HepG2 (cell line): ENCODE results near the gene OR2AJ1. TPM values are rescaled to one million over a fixed set of nuclear protein-coding genes. Genes with fewer than 3 reads are reported as not detected.

Experiments
- ATAC-seq: fragments of 200-7000 bp; cut with Tn5 transposase; 3 replicates; pipeline ENCODE4 v1.9.1; 2020; ENCODE audit warnings: mild to moderate bottlenecking, moderate library complexity
- BruUV-seq: library from RNA; stranded (reverse); fragments of 400-500 nt; replicated peaks from 2 replicates; lab custom pipeline; 2021; lab: Mats Ljungman, UMichigan
- CTCF ChIA-PET: fragments of 300-600 bp; formaldehyde crosslinking; extraction: SDS; loops from one replicate; lab custom pipeline; 2021; ENCODE audit warnings: low total read pairs, inconsistent platforms, low intra/inter-chr PET ratio; lab: Yijun Ruan, JAX
- POLR2A ChIA-PET: fragments of 350-600 bp; sonication (Branson Sonifier 250); formaldehyde crosslinking; loops from one replicate; lab custom pipeline; 2020; ENCODE audit warnings: antibody characterized with exemption, inconsistent platforms; lab: Yijun Ruan, JAX
- DNase-seq: peaks from one replicate; pipeline ENCODE4 v3.0.0-alpha.2; 2015; ENCODE audit warnings: low spot score
- FAIRE-seq: peaks from 3 replicates; lab custom pipeline; 2011; peaks lifted over from hg19 to GRCh38; lab: Jason Lieb, UNC
- H2AFZ ChIP-seq: one replicate; pipeline ENCODE4 v1.6.1; 2011; ENCODE audit warnings: low read length, inconsistent platforms
- H3K27ac ChIP-seq: fragments of 300-600 bp; 3 replicates; pipeline ENCODE4 v1.8.0; 2011; ENCODE audit warnings: mixed run types, mild to moderate bottlenecking, mixed read lengths, low read length, inconsistent platforms; ENCODE audit not compliant: insufficient read depth; ENCODE audit errors: extremely low read length
- H3K27me3 ChIP-seq, 2 experiments: fragments of 200-600 bp in 1 of 2; 2 replicates in 1 of 2; 3 replicates in 1 of 2; pipeline versions ENCODE4 v1.6.0 to v1.8.0; 2011; ENCODE audit warnings: low read length in 2 of 2, mild to moderate bottlenecking in 2 of 2, moderate library complexity in 2 of 2, inconsistent platforms in 1 of 2; ENCODE audit not compliant: insufficient read depth in 2 of 2, control insufficient read depth in 1 of 2
- H3K36me3 ChIP-seq, 2 experiments: fragments of 200-600 bp in 1 of 2; replicated peaks in 1 of 2; 2 replicates in 1 of 2; 3 replicates in 1 of 2; pipeline versions ENCODE4 v1.5.1 to v1.8.0; 2011; ENCODE audit warnings: low read length in 2 of 2, inconsistent platforms in 1 of 2; ENCODE audit not compliant: insufficient read depth in 2 of 2, control insufficient read depth in 1 of 2
- H3K4me1 ChIP-seq: 2 replicates; pipeline ENCODE4 v1.5.1; 2012; ENCODE audit warnings: low read length, inconsistent platforms; ENCODE audit not compliant: insufficient read depth
- H3K4me2 ChIP-seq: 2 replicates; pipeline ENCODE4 v1.6.0; 2011; ENCODE audit warnings: low read depth, low read length, inconsistent platforms
- H3K4me3 ChIP-seq, 3 experiments: fragments of 200-600 bp in 1 of 3; sonication (generic), shearing (Covaris generic) in 1 of 3; replicated peaks in 1 of 3; 2 replicates each; pipeline ENCODE4 v1.5.1; 2011 to 2016; ENCODE audit warnings: low read length in 3 of 3, inconsistent platforms in 2 of 3, low read depth in 2 of 3, mild to moderate bottlenecking in 2 of 3, control low read depth in 1 of 3, mixed read lengths in 1 of 3; ENCODE audit not compliant: insufficient read depth in 1 of 3
- H3K79me2 ChIP-seq: one replicate; pipeline ENCODE4 v1.6.1; 2011; ENCODE audit warnings: low read length, inconsistent platforms; ENCODE audit not compliant: insufficient read depth
- H3K9ac ChIP-seq: 2 replicates; pipeline ENCODE4 v1.6.0; 2011; ENCODE audit warnings: mild to moderate bottlenecking, low read depth, low read length, inconsistent platforms; ENCODE audit not compliant: insufficient read depth
- H3K9me3 ChIP-seq: 2 replicates; pipeline ENCODE4 v1.5.1; 2012; ENCODE audit warnings: mild to moderate bottlenecking, low read length
- H4K20me1 ChIP-seq: 2 replicates; pipeline ENCODE4 v1.6.0; 2011; ENCODE audit warnings: inconsistent platforms, mild to moderate bottlenecking, low read length, moderate library complexity; ENCODE audit not compliant: insufficient read depth
- HNRNPH1 ChIP-seq: fragments of 200-400 bp; formaldehyde crosslinking; optimal IDR thresholded peaks from 2 replicates; pipeline ENCODE3; 2017; ENCODE audit warnings: mild to moderate bottlenecking, low read depth, low read length
- MAFF ChIP-seq: IDR thresholded peaks from 2 replicates; pipeline ENCODE4 v1.6.1; 2011; ENCODE audit warnings: low read depth, low read length, improper control_type of control experiment
- MAFK ChIP-seq, 2 experiments: IDR thresholded peaks in 1 of 2; conservative IDR thresholded peaks in 1 of 2; 2 replicates each; pipeline ENCODE4 v1.6.1; 2011; ENCODE audit warnings: improper control_type of control experiment in 2 of 2, low read length in 2 of 2
- ZBTB38 ChIP-seq: sonication (generic); formaldehyde crosslinking; IDR thresholded peaks from 2 replicates; pipeline ENCODE4 v1.5.1; 2020; ENCODE audit warnings: mild to moderate bottlenecking, missing genetic modification reagents
- ZBTB8A ChIP-seq: sonication (generic); formaldehyde crosslinking; IDR thresholded peaks from 2 replicates; pipeline ENCODE4 v1.4.0; 2020; ENCODE audit warnings: mild to moderate bottlenecking, low read depth, missing genetic modification reagents, borderline replicate concordance
- ZNF430 ChIP-seq: sonication (generic); formaldehyde crosslinking; IDR thresholded peaks from 2 replicates; pipeline ENCODE4 v1.9.0; 2021; ENCODE audit warnings: mild to moderate bottlenecking, missing genetic modification reagents
- ZNF563 ChIP-seq: sonication (generic); formaldehyde crosslinking; IDR thresholded peaks from 2 replicates; pipeline ENCODE4 v1.8.0; 2022; ENCODE audit warnings: mild to moderate bottlenecking, moderate library complexity, missing genetic modification reagents
- WGBS: methylation state at CpG from one replicate; pipeline ENCODE4 v1.1.6; 2017; ENCODE audit warnings: low lambda C conversion rate; 5-methylcytosine and 5-hydroxymethylcytosine counted together
- in situ Hi-C: cut with HindIII; loops from 2 replicates; pipeline ENCODE4 v1.10.0; 2017; ENCODE audit warnings: low pct_unique_long_range_greater_than_20kb; ENCODE audit not compliant: extremely low pct_ligation_motif_present
- intact Hi-C: fragments of 100-400 bp; cut with micrococcal nuclease; formaldehyde crosslinking; loops from one replicate; pipeline ENCODE4 v1.10.0; 2022; ENCODE audit not compliant: unreplicated experiment
- polyA plus RNA-seq, 8 experiments: library from polyadenylated mRNA; depleted of rRNA in 3 of 8; stranded (reverse) in 7 of 8; unstranded in 1 of 8; fragments of >200 nt; fragmentation: Illumina TruSeq in 4 of 8; extraction: Trizol in 4 of 8; gene quantifications; 2 replicates each; pipeline versions ENCODE4 v1.2.1 to v1.2.3, GENCODE V29; 2011 to 2016; ENCODE audit warnings: low read depth in 4 of 8, missing spikeins in 1 of 8, mixed read lengths in 1 of 8; ENCODE audit not compliant: insufficient read depth in 1 of 8
- total RNA-seq, 5 experiments: library from RNA; depleted of rRNA; stranded (reverse); fragments of >200 nt; fragmentation: Illumina TruSeq; extraction: Trizol; gene quantifications; 2 replicates each; pipeline ENCODE4 v1.2.3, GENCODE V29; 2016; ENCODE audit warnings: low read depth in 1 of 5
- TF ChIP-seq, protein P1 (sequence below): sonication (generic); formaldehyde crosslinking; IDR thresholded peaks from 2 replicates; pipeline ENCODE4 v1.5.1; 2020; ENCODE audit warnings: missing genetic modification reagents, mild to moderate bottlenecking, borderline replicate concordance
- TF ChIP-seq, protein P2 (sequence below): sonication (generic); formaldehyde crosslinking; IDR thresholded peaks from 2 replicates; pipeline ENCODE4 v1.4.0; 2020; ENCODE audit warnings: mild to moderate bottlenecking, missing genetic modification reagents
- TF ChIP-seq, protein P3 (sequence below): sonication (generic); formaldehyde crosslinking; IDR thresholded peaks from 2 replicates; pipeline ENCODE4 v1.4.0; 2020; ENCODE audit warnings: missing genetic modification reagents

The OR2AJ1 gene
- total and polyA plus RNA-seq, 2 of the 13 experiments (the other 11 are each of a cell fraction or from before 2014, with no cell fraction given) = not detected

DNA sequence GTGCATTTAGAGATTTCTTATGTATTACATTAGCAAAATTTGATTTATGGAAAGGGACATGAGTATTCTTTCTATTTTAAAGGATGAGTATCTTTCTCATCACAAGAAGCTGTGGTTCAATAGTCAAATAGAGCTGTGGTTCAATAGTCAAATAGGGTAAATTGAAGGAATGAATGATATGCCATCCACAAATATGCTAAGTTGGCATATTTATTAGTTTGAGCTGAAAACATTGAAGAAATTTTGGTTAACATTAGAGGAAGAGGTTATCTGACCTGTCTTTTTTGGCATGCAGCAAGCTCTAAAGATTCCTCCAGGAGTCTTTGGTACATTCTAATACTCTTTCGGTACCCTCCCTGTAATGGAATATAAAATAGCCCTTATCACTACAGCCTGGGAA is 28.7 kb downstream of the OR2AJ1 start:
- no peak overlapping the region for H3K4me2 ChIP-seq
- CTCF ChIA-PET = no interaction called here
- DNase-seq = no peak
- H3K9me3 ChIP-seq = peaks cover 47% of the 10 kb centered on the region
- intact Hi-C loops (no loop called here), in situ Hi-C loops (no loop called here)
- TF ChIP-seq ZNF430 (no peak), ZBTB8A (CRISPR knock-in tag) (no peak), ZBTB38 (CRISPR knock-in tag) (no peak), MAFK (conservative IDR thresholded peaks at IDR 0.05 in 1 of 2, IDR thresholded peaks at IDR 0.05 in 1 of 2; ENCODE audit: low read length in 2 of 2) (peak; percentile 85 to 93), HNRNPH1 (no peak), MAFF (peak; percentile 91)
- TF ChIP-seq, protein P1, sequence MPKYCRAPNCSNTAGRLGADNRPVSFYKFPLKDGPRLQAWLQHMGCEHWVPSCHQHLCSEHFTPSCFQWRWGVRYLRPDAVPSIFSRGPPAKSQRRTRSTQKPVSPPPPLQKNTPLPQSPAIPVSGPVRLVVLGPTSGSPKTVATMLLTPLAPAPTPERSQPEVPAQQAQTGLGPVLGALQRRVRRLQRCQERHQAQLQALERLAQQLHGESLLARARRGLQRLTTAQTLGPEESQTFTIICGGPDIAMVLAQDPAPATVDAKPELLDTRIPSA (CRISPR knock-in tag) = no peak
- H3K4me1 ChIP-seq = no peaks in the 10 kb centered on the region
- no peaks in the 10 kb centered on the region for H3K27me3 ChIP-seq
- no peaks in the 10 kb centered on the region for H3K79me2 ChIP-seq
- H3K36me3 ChIP-seq = no peaks in the 10 kb centered on the region
- H4K20me1 ChIP-seq = no peaks in the 10 kb centered on the region
- no peak overlapping the region for H3K9ac ChIP-seq
- no peak overlapping the region for H3K27ac ChIP-seq
- ATAC-seq = no peak
- POLR2A ChIA-PET = no interaction called here
- WGBS = 0% methylated on average over 1 of the region's 1 CpG
- no TSS peak for BruUV-seq
- H2AFZ ChIP-seq = no peak overlapping the region
- no peak overlapping the region for H3K4me3 ChIP-seq
- FAIRE-seq = no peak

DNA sequence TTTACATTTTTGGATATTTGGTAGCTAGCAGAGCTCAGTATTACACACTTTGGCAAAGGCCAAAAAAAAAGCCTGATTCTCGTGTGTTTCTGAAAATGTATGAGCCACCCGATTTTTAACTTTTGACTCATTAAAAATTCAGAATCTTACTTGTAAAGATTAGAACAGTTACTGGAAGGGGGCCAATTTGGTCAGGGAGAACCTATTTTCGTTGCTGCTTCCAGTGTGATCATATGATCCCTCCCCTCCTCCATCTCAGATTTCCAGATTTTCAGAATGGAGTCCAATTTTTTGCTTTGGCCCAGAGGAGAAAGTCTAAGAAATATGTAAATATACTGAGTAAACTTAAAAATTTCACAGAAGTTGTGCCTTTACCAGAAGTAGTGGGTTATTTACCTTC is 37.1 kb downstream of the OR2AJ1 start:
- no peak overlapping the region for H3K27ac ChIP-seq
- in situ Hi-C loops (no loop called here), intact Hi-C loops (no loop called here)
- ATAC-seq (no peak), DNase-seq (no peak), FAIRE-seq (no peak)
- no peaks in the 10 kb centered on the region for H3K36me3 ChIP-seq
- ChIA-PET POLR2A (no interaction called here), CTCF (no interaction called here)
- H4K20me1 ChIP-seq = no peaks in the 10 kb centered on the region
- H3K9me3 ChIP-seq = peaks cover 45% of the 10 kb centered on the region
- no peak overlapping the region for H3K4me2 ChIP-seq
- H3K4me3 ChIP-seq = no peak overlapping the region
- no TSS peak for BruUV-seq
- no peak overlapping the region for H2AFZ ChIP-seq
- no peaks in the 10 kb centered on the region for H3K79me2 ChIP-seq
- H3K4me1 ChIP-seq = no peaks in the 10 kb centered on the region
- no peaks in the 10 kb centered on the region for H3K27me3 ChIP-seq
- whole genome bisulfite sequencing = 1% methylated on average over 3 of the region's 3 CpGs
- H3K9ac ChIP-seq = no peak overlapping the region
- TF ChIP-seq, protein P2, sequence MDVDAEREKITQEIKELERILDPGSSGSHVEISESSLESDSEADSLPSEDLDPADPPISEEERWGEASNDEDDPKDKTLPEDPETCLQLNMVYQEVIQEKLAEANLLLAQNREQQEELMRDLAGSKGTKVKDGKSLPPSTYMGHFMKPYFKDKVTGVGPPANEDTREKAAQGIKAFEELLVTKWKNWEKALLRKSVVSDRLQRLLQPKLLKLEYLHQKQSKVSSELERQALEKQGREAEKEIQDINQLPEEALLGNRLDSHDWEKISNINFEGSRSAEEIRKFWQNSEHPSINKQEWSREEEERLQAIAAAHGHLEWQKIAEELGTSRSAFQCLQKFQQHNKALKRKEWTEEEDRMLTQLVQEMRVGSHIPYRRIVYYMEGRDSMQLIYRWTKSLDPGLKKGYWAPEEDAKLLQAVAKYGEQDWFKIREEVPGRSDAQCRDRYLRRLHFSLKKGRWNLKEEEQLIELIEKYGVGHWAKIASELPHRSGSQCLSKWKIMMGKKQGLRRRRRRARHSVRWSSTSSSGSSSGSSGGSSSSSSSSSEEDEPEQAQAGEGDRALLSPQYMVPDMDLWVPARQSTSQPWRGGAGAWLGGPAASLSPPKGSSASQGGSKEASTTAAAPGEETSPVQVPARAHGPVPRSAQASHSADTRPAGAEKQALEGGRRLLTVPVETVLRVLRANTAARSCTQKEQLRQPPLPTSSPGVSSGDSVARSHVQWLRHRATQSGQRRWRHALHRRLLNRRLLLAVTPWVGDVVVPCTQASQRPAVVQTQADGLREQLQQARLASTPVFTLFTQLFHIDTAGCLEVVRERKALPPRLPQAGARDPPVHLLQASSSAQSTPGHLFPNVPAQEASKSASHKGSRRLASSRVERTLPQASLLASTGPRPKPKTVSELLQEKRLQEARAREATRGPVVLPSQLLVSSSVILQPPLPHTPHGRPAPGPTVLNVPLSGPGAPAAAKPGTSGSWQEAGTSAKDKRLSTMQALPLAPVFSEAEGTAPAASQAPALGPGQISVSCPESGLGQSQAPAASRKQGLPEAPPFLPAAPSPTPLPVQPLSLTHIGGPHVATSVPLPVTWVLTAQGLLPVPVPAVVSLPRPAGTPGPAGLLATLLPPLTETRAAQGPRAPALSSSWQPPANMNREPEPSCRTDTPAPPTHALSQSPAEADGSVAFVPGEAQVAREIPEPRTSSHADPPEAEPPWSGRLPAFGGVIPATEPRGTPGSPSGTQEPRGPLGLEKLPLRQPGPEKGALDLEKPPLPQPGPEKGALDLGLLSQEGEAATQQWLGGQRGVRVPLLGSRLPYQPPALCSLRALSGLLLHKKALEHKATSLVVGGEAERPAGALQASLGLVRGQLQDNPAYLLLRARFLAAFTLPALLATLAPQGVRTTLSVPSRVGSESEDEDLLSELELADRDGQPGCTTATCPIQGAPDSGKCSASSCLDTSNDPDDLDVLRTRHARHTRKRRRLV (CRISPR knock-in tag) = no peak
- TF ChIP-seq, protein P3, sequence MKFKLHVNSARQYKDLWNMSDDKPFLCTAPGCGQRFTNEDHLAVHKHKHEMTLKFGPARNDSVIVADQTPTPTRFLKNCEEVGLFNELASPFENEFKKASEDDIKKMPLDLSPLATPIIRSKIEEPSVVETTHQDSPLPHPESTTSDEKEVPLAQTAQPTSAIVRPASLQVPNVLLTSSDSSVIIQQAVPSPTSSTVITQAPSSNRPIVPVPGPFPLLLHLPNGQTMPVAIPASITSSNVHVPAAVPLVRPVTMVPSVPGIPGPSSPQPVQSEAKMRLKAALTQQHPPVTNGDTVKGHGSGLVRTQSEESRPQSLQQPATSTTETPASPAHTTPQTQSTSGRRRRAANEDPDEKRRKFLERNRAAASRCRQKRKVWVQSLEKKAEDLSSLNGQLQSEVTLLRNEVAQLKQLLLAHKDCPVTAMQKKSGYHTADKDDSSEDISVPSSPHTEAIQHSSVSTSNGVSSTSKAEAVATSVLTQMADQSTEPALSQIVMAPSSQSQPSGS (CRISPR knock-in tag) = no peak
- TF ChIP-seq ZNF563 (CRISPR knock-in tag) = no peak
